OCI-LY7 (cell line): ENCODE measurements around the gene ABI3BP. TPM values are rescaled to one million over a fixed set of nuclear protein-coding genes. Genes with fewer than 3 reads are reported as not detected.

ENCODE experiments used
- BruUV-seq: library from RNA; stranded (reverse); fragments of 400-500 nt; replicated peaks from 2 replicates; lab custom pipeline; 2021; lab: Mats Ljungman, UMichigan
- CTCF ChIA-PET: fragments of 300-600 bp; sonication (Branson Sonifier 250); formaldehyde crosslinking; loops from one replicate; lab custom pipeline; 2022; ENCODE audit warnings: antibody characterized with exemption; ENCODE audit not compliant: unreplicated experiment; lab: Charles Lee
- POLR2A ChIA-PET: fragments of 300-600 bp; sonication (Branson Sonifier 250); formaldehyde crosslinking; loops from one replicate; lab custom pipeline; 2022; ENCODE audit warnings: antibody characterized with exemption; lab: Charles Lee
- DNase-seq: peaks from one replicate; pipeline ENCODE4 v3.0.0-alpha.2; 2015; ENCODE audit warnings: low spot score
- H2AFZ ChIP-seq: fragments of 200-600 bp; sonication (generic), shearing (Covaris generic); 2 replicates; pipeline ENCODE4 v1.6.1; 2014; ENCODE audit warnings: mild to moderate bottlenecking, antibody characterized with exemption, low read length, moderate library complexity
- H3K27ac ChIP-seq: fragments of 200-600 bp; sonication (generic); 2 replicates; pipeline ENCODE4 v1.5.1; 2014; ENCODE audit warnings: mixed run types, low read depth, mild to moderate bottlenecking, moderate library complexity, low read length, inconsistent platforms; ENCODE audit not compliant: poor library complexity, severe bottlenecking
- H3K36me3 ChIP-seq: fragments of 200-600 bp; sonication (generic); 2 replicates; pipeline ENCODE4 v1.6.1; 2014; ENCODE audit warnings: mild to moderate bottlenecking, antibody characterized with exemption, low read length, moderate library complexity, mixed read lengths; ENCODE audit not compliant: insufficient read depth
- H3K4me1 ChIP-seq: fragments of 200-600 bp; sonication (generic); 2 replicates; pipeline ENCODE4 v1.5.1; 2014; ENCODE audit warnings: mild to moderate bottlenecking, low read length; ENCODE audit not compliant: insufficient read depth, poor library complexity, severe bottlenecking
- H3K4me2 ChIP-seq: fragments of 200-600 bp; sonication (generic); 2 replicates; pipeline ENCODE4 v1.6.1; 2014; ENCODE audit warnings: mild to moderate bottlenecking, low read length
- H3K4me3 ChIP-seq: fragments of 200-600 bp; sonication (generic); 2 replicates; pipeline ENCODE4 v1.5.1; 2014; ENCODE audit warnings: mild to moderate bottlenecking, low read depth, low read length; ENCODE audit not compliant: poor library complexity, severe bottlenecking
- H3K79me2 ChIP-seq: fragments of 200-600 bp; sonication (generic); 2 replicates; pipeline ENCODE4 v1.6.1; 2016; ENCODE audit warnings: low read depth, mild to moderate bottlenecking, low read length, moderate library complexity, mixed read lengths; ENCODE audit not compliant: insufficient read depth
- H3K9me2 ChIP-seq: fragments of 200-600 bp; sonication (generic); 2 replicates; pipeline ENCODE4 v1.6.1; 2016; ENCODE audit warnings: mild to moderate bottlenecking, low read length, mixed read lengths; ENCODE audit not compliant: insufficient read depth
- H3K9me3 ChIP-seq: fragments of 200-600 bp; sonication (generic); 2 replicates; pipeline ENCODE4 v1.6.1; 2014; ENCODE audit warnings: mild to moderate bottlenecking, mixed run types, low read length, mixed read lengths
- H4K20me1 ChIP-seq: fragments of 200-600 bp; sonication (generic); 2 replicates; pipeline ENCODE4 v1.6.1; 2014; ENCODE audit warnings: mild to moderate bottlenecking, antibody characterized with exemption, low read length, moderate library complexity, mixed read lengths; ENCODE audit not compliant: insufficient read depth
- CTCF ChIP-seq: fragments of 200-600 bp; sonication (generic); conservative IDR thresholded peaks from 2 replicates; pipeline ENCODE4 v1.5.1; 2014; ENCODE audit warnings: mild to moderate bottlenecking, antibody characterized with exemption, low read length, moderate library complexity, mixed read lengths
- EZH2phosphoT487 ChIP-seq: fragments of 200-600 bp; sonication (generic); IDR thresholded peaks from 2 replicates; pipeline ENCODE4 v1.6.1; 2018; ENCODE audit warnings: low read depth, borderline replicate concordance, mild to moderate bottlenecking, mixed run types, antibody characterized with exemption, low read length, moderate library complexity, mixed read lengths
- intact Hi-C: fragments of 100-400 bp; cut with micrococcal nuclease; formaldehyde crosslinking; loops from one replicate; pipeline ENCODE4 v1.10.0; 2022; ENCODE audit not compliant: unreplicated experiment
- total RNA-seq, 2 experiments: library from RNA; depleted of rRNA in 1 of 2; stranded (reverse); fragments of >200 nt in 1 of 2; shearing (Covaris generic) in 1 of 2; gene quantifications; 2 replicates each; pipeline ENCODE4 v1.2.3, GENCODE V29; 2014 to 2022

Gene ABI3BP
- total RNA-seq, 2 experiments from 2014 or later = not detected

- no peak overlapping the region for H3K4me2 ChIP-seq
- intact Hi-C loops = no loop called here
Observed at GRCh38 chr3:100743535-100743934, 249.7 kb downstream of the ABI3BP start.

GRCh38 chr3:100740207-100740606, 253.0 kb downstream of the ABI3BP start:
- no peaks in the 10 kb centered on the region for H3K9me2 ChIP-seq
- TF ChIP-seq EZH2phosphoT487 (no peak), CTCF (no peak)
- no peaks in the 10 kb centered on the region for H3K4me1 ChIP-seq
- DNase-seq = no peak
- no peak overlapping the region for H3K27ac ChIP-seq
- H3K36me3 ChIP-seq = peaks cover 83% of the 10 kb centered on the region
- H2AFZ ChIP-seq = no peak overlapping the region
- intact Hi-C loops = no loop called here
- BruUV-seq = no TSS peak
- POLR2A ChIA-PET = interaction anchor here (0.6 to 1.6 kb wide), 3 partner anchors 12 to 1720 kb away, joined by 3 to 6 read pairs (median 6); no protein-coding TSS in a partner anchor
- H3K9me3 ChIP-seq = no peaks in the 10 kb centered on the region
- H3K4me2 ChIP-seq = no peak overlapping the region
- no peak overlapping the region for H3K4me3 ChIP-seq
- CTCF ChIA-PET = no interaction called here
- peaks cover 5% of the 10 kb centered on the region; the same call in 1 of the 2 replicates for H4K20me1 ChIP-seq
- H3K79me2 ChIP-seq = no peaks in the 10 kb centered on the region

More at GRCh38 chr3:100743535-100743934, 249.7 kb downstream of the ABI3BP start:
- no peaks in the 10 kb centered on the region for H3K9me3 ChIP-seq
- no peak for DNase-seq
- no peak overlapping the region for H2AFZ ChIP-seq
- BruUV-seq = no TSS peak
- H3K4me1 ChIP-seq = no peaks in the 10 kb centered on the region
- peaks cover 86% of the 10 kb centered on the region for H3K36me3 ChIP-seq
- H3K9me2 ChIP-seq = no peaks in the 10 kb centered on the region
- H3K4me3 ChIP-seq = no peak overlapping the region
- ChIA-PET CTCF (no interaction called here), POLR2A (interaction anchor here (0.5 to 2.0 kb wide), 7 partner anchors 11 to 497 kb away, joined by 3 to 7 read pairs (median 3); no protein-coding TSS in a partner anchor)
- no peak overlapping the region for H3K27ac ChIP-seq
- H3K79me2 ChIP-seq = no peaks in the 10 kb centered on the region
- H4K20me1 ChIP-seq = peaks cover 5% of the 10 kb centered on the region; the same call in 1 of the 2 replicates
- TF ChIP-seq CTCF = no peak
- no peak for TF ChIP-seq EZH2phosphoT487

GRCh38 chr3:100737334-100737733, 255.9 kb downstream of the ABI3BP start:
- H3K4me3 ChIP-seq = no peak overlapping the region
- H2AFZ ChIP-seq = no peak overlapping the region
- H3K9me2 ChIP-seq = no peaks in the 10 kb centered on the region
- H4K20me1 ChIP-seq = peaks cover 5% of the 10 kb centered on the region; the same call in 1 of the 2 replicates
- no peaks in the 10 kb centered on the region for H3K79me2 ChIP-seq
- H3K9me3 ChIP-seq = no peaks in the 10 kb centered on the region
- ChIA-PET CTCF (no interaction called here), POLR2A (interaction anchor here (2.6 kb wide), 1 partner anchor 10 kb away, joined by 14 read pairs; no protein-coding TSS in a partner anchor)
- TF ChIP-seq CTCF = peak; percentile 67
- no peak for TF ChIP-seq EZH2phosphoT487
- no peak overlapping the region for H3K4me2 ChIP-seq
- DNase-seq = peak; percentile 7
- peaks cover 81% of the 10 kb centered on the region for H3K36me3 ChIP-seq
- BruUV-seq = no TSS peak
- no peaks in the 10 kb centered on the region for H3K4me1 ChIP-seq
- intact Hi-C loops = no loop called here
- no peak overlapping the region for H3K27ac ChIP-seq
